H9 (cell line): Measurements from ENCODE around the gene SLC7A6. TPM values are rescaled to one million over a fixed set of nuclear protein-coding genes. Genes with fewer than 3 reads are reported as not detected.

Experiments
- DNase-seq: peaks from one replicate; pipeline ENCODE4 v3.0.0-alpha.2; 2017
- H2AFZ ChIP-seq: one replicate; pipeline ENCODE4 v1.6.1; 2013; ENCODE audit warnings: mild to moderate bottlenecking, low read length, control low read depth, moderate library complexity
- H2AK5ac ChIP-seq: 2 replicates; pipeline ENCODE4 v1.6.1; 2013; ENCODE audit warnings: low read length, control low read depth, mixed read lengths; ENCODE audit not compliant: insufficient read length
- H2BK120ac ChIP-seq: one replicate; pipeline ENCODE4 v1.6.1; 2013; ENCODE audit warnings: low read depth, mild to moderate bottlenecking, low read length, control low read depth, inconsistent platforms; ENCODE audit not compliant: poor library complexity, severe bottlenecking
- H2BK12ac ChIP-seq: 2 replicates; pipeline ENCODE4 v1.6.1; 2013; ENCODE audit warnings: low read length, control low read depth, mixed read lengths, low read depth; ENCODE audit not compliant: insufficient read length
- H2BK15ac ChIP-seq: 2 replicates; pipeline ENCODE4 v1.6.1; 2013; ENCODE audit warnings: low read depth, low read length, control low read depth
- H2BK20ac ChIP-seq: one replicate; pipeline ENCODE4 v1.6.1; 2013; ENCODE audit warnings: low read depth, mild to moderate bottlenecking, low read length, control low read depth, inconsistent platforms; ENCODE audit not compliant: poor library complexity, severe bottlenecking
- H2BK5ac ChIP-seq: 2 replicates; pipeline ENCODE4 v1.6.1; 2013; ENCODE audit warnings: low read length, control low read depth, mixed read lengths; ENCODE audit not compliant: insufficient read length
- H3K14ac ChIP-seq: 2 replicates; pipeline ENCODE4 v1.6.1; 2013; ENCODE audit warnings: low read length, control low read depth; ENCODE audit not compliant: insufficient read depth
- H3K18ac ChIP-seq: 2 replicates; pipeline ENCODE4 v1.6.1; 2013; ENCODE audit warnings: low read depth, mild to moderate bottlenecking, mixed read lengths, low read length, control low read depth; ENCODE audit not compliant: insufficient read length
- H3K23ac ChIP-seq: 2 replicates; pipeline ENCODE4 v1.6.1; 2013; ENCODE audit warnings: low read length, control low read depth, mixed read lengths, low read depth; ENCODE audit not compliant: insufficient read length
- H3K23me2 ChIP-seq: 2 replicates; pipeline ENCODE4 v1.6.1; 2013; ENCODE audit warnings: low read depth, mild to moderate bottlenecking, mixed read lengths, low read length, control low read depth; ENCODE audit not compliant: insufficient read length, poor library complexity, severe bottlenecking
- H3K27ac ChIP-seq: 2 replicates; pipeline ENCODE4 v1.5.1; 2013; ENCODE audit warnings: low read length, control low read depth, mixed read lengths, low read depth; ENCODE audit not compliant: insufficient read length
- H3K27me3 ChIP-seq: 2 replicates; pipeline ENCODE4 v1.6.1; 2013; ENCODE audit warnings: low read length, control low read depth, inconsistent platforms; ENCODE audit not compliant: insufficient read depth
- H3K4ac ChIP-seq: 2 replicates; pipeline ENCODE4 v1.6.1; 2013; ENCODE audit warnings: low read depth, mild to moderate bottlenecking, control low read depth, inconsistent platforms, low read length, moderate library complexity
- H3K4me1 ChIP-seq: 2 replicates; pipeline ENCODE4 v1.6.1; 2013; ENCODE audit warnings: low read length, control low read depth, inconsistent platforms; ENCODE audit not compliant: insufficient read depth
- H3K4me2 ChIP-seq: 2 replicates; pipeline ENCODE4 v1.6.1; 2013; ENCODE audit warnings: low read length, control low read depth, mixed read lengths; ENCODE audit not compliant: insufficient read length, insufficient read depth
- H3K56ac ChIP-seq: 2 replicates; pipeline ENCODE4 v1.6.1; 2013; ENCODE audit warnings: low read depth, mild to moderate bottlenecking, mixed read lengths, low read length, control low read depth; ENCODE audit not compliant: insufficient read length
- H3K79me1 ChIP-seq: 2 replicates; pipeline ENCODE4 v1.6.1; 2013; ENCODE audit warnings: low read depth, mild to moderate bottlenecking, moderate library complexity, low read length, control low read depth, inconsistent platforms; ENCODE audit not compliant: insufficient read depth, poor library complexity, severe bottlenecking
- H3K79me2 ChIP-seq: 2 replicates; pipeline ENCODE4 v1.6.1; 2013; ENCODE audit warnings: low read length, control low read depth, inconsistent platforms; ENCODE audit not compliant: insufficient read depth
- H3K9ac ChIP-seq: 2 replicates; pipeline ENCODE4 v1.6.1; 2013; ENCODE audit warnings: low read length, control low read depth, mixed read lengths; ENCODE audit not compliant: insufficient read length; ENCODE audit errors: extremely low read depth
- H3K9me3 ChIP-seq: one replicate; pipeline ENCODE4 v1.6.1; 2013; ENCODE audit warnings: low read depth, low read length, inconsistent platforms; ENCODE audit not compliant: control insufficient read depth
- H3T11ph ChIP-seq: one replicate; pipeline ENCODE4 v1.6.1; 2013; ENCODE audit warnings: mild to moderate bottlenecking, low read length, control low read depth, inconsistent platforms
- H4K20me1 ChIP-seq: one replicate; pipeline ENCODE4 v1.6.1; 2013; ENCODE audit not compliant: control insufficient read depth, insufficient read length, insufficient read depth
- H4K5ac ChIP-seq: 2 replicates; pipeline ENCODE4 v1.6.1; 2013; ENCODE audit warnings: low read depth, mild to moderate bottlenecking, mixed read lengths, low read length, control low read depth; ENCODE audit not compliant: insufficient read length
- H4K8ac ChIP-seq: replicated peaks from 2 replicates; pipeline ENCODE4 v1.6.1; 2013; ENCODE audit warnings: low read length, control low read depth, mixed read lengths, low read depth; ENCODE audit not compliant: insufficient read length
- H4K91ac ChIP-seq: 2 replicates; pipeline ENCODE4 v1.6.1; 2013; ENCODE audit warnings: low read depth, mild to moderate bottlenecking, moderate library complexity, mixed read lengths, low read length, control low read depth; ENCODE audit not compliant: insufficient read length
- H3K27ac Mint-ChIP-seq, 3 experiments: 2 replicates in 2 of 3; 3 replicates in 1 of 3; pipeline ENCODE4 v1.8.0; 2020 to 2021; ENCODE audit warnings: mixed read lengths in 3 of 3, mild to moderate bottlenecking in 1 of 3, moderate library complexity in 1 of 3
- H3K27me3 Mint-ChIP-seq: 2 replicates; pipeline ENCODE4 v1.8.0; 2021; ENCODE audit warnings: low read depth, mild to moderate bottlenecking, moderate library complexity, mixed read lengths
- H3K36me3 Mint-ChIP-seq, 3 experiments: 2 replicates in 2 of 3; 3 replicates in 1 of 3; pipeline ENCODE4 v1.8.0; 2020 to 2021; ENCODE audit warnings: low read depth in 3 of 3, mixed read lengths in 3 of 3; ENCODE audit not compliant: insufficient read depth in 1 of 3
- H3K4me1 Mint-ChIP-seq, 2 experiments: 2 replicates each; pipeline ENCODE4 v1.8.0; 2020; ENCODE audit warnings: mixed read lengths in 2 of 2
- H3K4me3 Mint-ChIP-seq, 2 experiments: 2 replicates in 1 of 2; 3 replicates in 1 of 2; pipeline ENCODE4 v1.8.0; 2020 to 2021; ENCODE audit warnings: mild to moderate bottlenecking in 2 of 2, mixed read lengths in 2 of 2, moderate library complexity in 1 of 2
- H3K9me3 Mint-ChIP-seq, 2 experiments: 2 replicates in 1 of 2; 3 replicates in 1 of 2; pipeline ENCODE4 v1.8.0; 2020; ENCODE audit warnings: mild to moderate bottlenecking in 2 of 2, mixed read lengths in 2 of 2, moderate library complexity in 1 of 2
- WGBS: extraction: QIAGEN DNeasy Blood & Tissue Kit; methylation state at CpG from one replicate; pipeline ENCODE4 v1.1.7; 2013; ENCODE audit warnings: missing lambda C conversion rate, low lambda C conversion rate, mixed read lengths; ENCODE audit not compliant: insufficient read length; ENCODE audit errors: extremely low coverage; 5-methylcytosine and 5-hydroxymethylcytosine counted together
- total RNA-seq: library from RNA; stranded (reverse); gene quantifications from 2 replicates; pipeline ENCODE4 v1.2.1, GENCODE V29; 2021
- TF ChIP-seq, protein P1 (sequence below): fragments of 200-600 bp; sonication (generic); conservative IDR thresholded peaks from 3 replicates; pipeline ENCODE4 v1.8.0; 2021; ENCODE audit warnings: antibody characterized with exemption, mild to moderate bottlenecking

The SLC7A6 gene
- total RNA-seq, 1 experiment from 2014 or later = 21.1 TPM

DNA sequence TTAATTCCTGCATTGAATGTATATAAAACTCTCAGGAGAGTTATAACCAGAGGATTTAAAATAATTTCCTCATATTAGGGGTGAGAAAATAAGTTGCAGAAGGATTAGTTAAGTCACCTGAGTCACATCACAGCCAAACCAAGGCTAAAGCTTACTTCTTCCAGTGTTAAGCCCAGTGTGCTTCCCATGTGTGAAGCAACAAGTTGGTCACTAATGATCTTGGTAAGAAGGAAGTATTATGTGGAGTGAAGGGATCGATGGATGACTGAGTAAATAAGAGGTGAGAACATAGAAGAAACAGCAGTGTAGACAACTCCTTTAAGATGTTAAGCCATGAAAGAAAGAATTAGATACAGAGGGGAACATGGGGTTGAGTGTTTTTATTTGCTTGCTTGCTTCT is 49.0 kb upstream of the SLC7A6 start:
- no peak overlapping the region for H3K9ac ChIP-seq
- H3K14ac ChIP-seq = no peak overlapping the region
- H2BK120ac ChIP-seq = no peak overlapping the region
- H3K18ac ChIP-seq = no peak overlapping the region
- H3K27me3 Mint-ChIP-seq = no peaks in the 10 kb centered on the region
- no peak overlapping the region for H3T11ph ChIP-seq
- no peak overlapping the region for H2AK5ac ChIP-seq
- no peak overlapping the region for H2BK5ac ChIP-seq
- TF ChIP-seq, protein P1, sequence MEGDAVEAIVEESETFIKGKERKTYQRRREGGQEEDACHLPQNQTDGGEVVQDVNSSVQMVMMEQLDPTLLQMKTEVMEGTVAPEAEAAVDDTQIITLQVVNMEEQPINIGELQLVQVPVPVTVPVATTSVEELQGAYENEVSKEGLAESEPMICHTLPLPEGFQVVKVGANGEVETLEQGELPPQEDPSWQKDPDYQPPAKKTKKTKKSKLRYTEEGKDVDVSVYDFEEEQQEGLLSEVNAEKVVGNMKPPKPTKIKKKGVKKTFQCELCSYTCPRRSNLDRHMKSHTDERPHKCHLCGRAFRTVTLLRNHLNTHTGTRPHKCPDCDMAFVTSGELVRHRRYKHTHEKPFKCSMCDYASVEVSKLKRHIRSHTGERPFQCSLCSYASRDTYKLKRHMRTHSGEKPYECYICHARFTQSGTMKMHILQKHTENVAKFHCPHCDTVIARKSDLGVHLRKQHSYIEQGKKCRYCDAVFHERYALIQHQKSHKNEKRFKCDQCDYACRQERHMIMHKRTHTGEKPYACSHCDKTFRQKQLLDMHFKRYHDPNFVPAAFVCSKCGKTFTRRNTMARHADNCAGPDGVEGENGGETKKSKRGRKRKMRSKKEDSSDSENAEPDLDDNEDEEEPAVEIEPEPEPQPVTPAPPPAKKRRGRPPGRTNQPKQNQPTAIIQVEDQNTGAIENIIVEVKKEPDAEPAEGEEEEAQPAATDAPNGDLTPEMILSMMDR = no peak
- H3K4me2 ChIP-seq = no peak overlapping the region
- no peak overlapping the region for H2BK12ac ChIP-seq
- H3K23me2 ChIP-seq = no peaks in the 10 kb centered on the region
- no peak overlapping the region for H2BK15ac ChIP-seq
- no peaks in the 10 kb centered on the region for H3K27me3 ChIP-seq
- H3K4me1 Mint-ChIP-seq = peaks cover 3 to 5% of the 10 kb centered on the region in 2 experiments; a peak in 3 of 4 replicates
- H3K27ac ChIP-seq = no peak overlapping the region
- no peaks in the 10 kb centered on the region for H3K79me1 ChIP-seq
- H4K20me1 ChIP-seq = no peaks in the 10 kb centered on the region
- peaks cover 0 to 3% (median 0%) of the 10 kb centered on the region in 3 experiments; a peak in 2 of 7 replicates for H3K36me3 Mint-ChIP-seq
- H4K91ac ChIP-seq = no peak overlapping the region
- no peak overlapping the region for H2BK20ac ChIP-seq
- no peaks in the 10 kb centered on the region for H3K4me1 ChIP-seq
- H3K79me2 ChIP-seq = no peaks in the 10 kb centered on the region
- no peak overlapping the region for H3K56ac ChIP-seq
- DNase-seq = no peak
- no peak overlapping the region for H4K5ac ChIP-seq
- no peak overlapping the region; a peak in 1 of 7 replicates for H3K27ac Mint-ChIP-seq
- H3K23ac ChIP-seq = no peak overlapping the region
- no peak overlapping the region for H4K8ac ChIP-seq
- H3K9me3 Mint-ChIP-seq = no peaks in the 10 kb centered on the region
- H2AFZ ChIP-seq = no peak overlapping the region
- no peak overlapping the region for H3K4ac ChIP-seq
- no peaks in the 10 kb centered on the region for H3K9me3 ChIP-seq
- no peak overlapping the region for H3K4me3 Mint-ChIP-seq
- 100% methylated on average over 1 of the region's 1 CpG for WGBS
